HG03060 (cell line): ENCODE data around the gene MDP1.
"Not testable (repeated sequence)": the region's sequence is repeated elsewhere in the genome, so short reads cannot be mapped to it uniquely, and the experiment has no call there.

Source experiments
- ATAC-seq: cut with Tn5 transposase; IDR thresholded peaks from one replicate; pipeline ENCODE4 v1.9.1; 2021; ENCODE audit warnings: low read depth, moderate number of reproducible peaks; ENCODE audit not compliant: unreplicated experiment

Gene MDP1

DNA sequence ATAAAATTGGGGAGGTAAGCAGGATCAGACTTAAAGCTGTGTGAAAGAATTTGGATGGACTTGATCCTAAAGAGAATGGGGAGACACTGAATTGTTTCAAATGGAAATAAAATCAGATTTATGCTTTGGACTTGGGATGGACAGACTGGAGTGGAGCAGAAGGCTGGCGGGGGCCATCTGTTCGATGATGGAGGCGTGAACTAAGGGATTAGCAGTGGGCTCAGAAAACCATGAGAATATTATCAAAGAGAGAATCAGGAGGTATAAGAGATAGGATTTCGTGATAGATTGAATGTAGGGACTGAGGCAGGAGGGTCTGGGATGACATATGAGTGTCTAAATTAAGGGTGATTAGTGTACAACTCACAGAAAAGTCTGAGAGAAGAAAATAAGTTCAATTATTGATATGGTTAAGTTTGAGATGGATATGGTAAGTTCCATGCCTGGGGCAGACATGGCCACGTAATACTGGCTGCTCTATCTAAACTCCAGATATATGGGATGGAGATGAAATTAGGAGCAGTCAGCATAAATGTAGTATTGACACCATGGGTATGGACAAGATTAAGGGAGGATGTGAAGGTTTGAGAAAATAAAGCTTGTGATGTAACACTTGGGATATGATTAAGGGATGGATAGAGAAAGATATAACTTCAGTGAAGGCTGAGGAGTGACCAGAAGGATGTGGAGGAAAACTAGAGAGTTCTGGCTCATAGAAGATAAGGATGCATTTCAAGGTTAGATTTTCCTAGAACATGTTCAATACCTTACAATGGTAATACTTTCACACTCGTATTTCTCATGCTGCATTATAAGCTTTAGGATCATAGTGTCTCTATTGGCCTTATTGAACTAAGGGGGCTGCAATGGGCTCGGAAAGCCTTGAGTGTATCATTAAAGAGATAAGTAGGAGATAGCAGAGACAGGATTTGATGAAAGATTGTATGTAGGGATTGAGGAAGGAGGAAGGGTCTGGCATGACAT, 11.4 kb downstream of the MDP1 start:
- no peak for ATAC-seq

DNA sequence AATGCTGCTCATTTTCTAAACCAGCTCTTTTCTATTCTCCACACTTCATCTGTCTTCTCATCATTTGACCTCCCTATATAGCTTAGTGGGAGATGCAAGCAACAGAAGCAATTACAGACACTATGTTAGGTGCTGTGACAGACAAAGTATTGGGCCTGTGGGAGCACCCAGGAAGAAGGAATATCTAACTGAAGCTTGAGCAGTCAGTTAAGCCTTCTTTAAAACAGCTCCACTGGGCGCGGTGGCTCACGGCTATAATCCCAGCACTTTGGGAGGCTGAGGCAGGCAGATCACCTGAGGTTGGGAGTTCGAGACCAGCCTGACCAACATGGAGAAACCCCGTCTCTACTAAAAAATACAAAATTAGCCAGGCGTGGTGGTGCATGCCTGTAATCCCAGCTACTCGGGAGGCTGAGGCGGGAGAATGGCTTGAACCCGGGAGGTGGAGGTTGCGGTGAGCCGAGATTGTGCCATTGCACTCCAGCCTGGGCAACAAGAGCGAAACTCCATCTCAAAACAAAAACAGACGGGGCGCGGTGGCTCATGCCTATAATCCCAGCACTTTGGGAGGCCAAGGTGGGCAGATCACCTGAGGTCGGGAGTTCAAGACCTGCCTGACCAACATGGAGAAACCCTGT, 12.5 kb downstream of the MDP1 start:
- ATAC-seq = not testable (repeated sequence)

DNA sequence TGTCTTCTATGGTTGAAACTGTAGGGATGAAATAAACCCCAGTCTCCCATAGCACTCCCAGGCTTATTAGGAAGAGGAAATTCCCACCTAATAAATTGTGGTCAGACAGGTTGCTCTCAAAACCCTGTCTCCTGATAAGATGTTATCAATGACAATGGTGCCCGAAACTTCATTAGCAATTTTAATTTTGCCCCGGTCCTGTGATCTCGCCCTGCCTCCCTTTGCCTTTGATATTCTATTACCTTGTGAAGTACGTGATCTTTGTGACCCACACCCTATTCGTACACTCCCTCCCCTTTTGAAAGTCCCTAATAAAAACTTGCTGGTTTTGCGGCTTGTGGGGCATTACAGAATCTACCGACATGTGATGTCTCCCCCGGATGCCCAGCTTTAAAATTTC, 13.3 kb downstream of the MDP1 start:
- ATAC-seq = not testable (repeated sequence)

DNA sequence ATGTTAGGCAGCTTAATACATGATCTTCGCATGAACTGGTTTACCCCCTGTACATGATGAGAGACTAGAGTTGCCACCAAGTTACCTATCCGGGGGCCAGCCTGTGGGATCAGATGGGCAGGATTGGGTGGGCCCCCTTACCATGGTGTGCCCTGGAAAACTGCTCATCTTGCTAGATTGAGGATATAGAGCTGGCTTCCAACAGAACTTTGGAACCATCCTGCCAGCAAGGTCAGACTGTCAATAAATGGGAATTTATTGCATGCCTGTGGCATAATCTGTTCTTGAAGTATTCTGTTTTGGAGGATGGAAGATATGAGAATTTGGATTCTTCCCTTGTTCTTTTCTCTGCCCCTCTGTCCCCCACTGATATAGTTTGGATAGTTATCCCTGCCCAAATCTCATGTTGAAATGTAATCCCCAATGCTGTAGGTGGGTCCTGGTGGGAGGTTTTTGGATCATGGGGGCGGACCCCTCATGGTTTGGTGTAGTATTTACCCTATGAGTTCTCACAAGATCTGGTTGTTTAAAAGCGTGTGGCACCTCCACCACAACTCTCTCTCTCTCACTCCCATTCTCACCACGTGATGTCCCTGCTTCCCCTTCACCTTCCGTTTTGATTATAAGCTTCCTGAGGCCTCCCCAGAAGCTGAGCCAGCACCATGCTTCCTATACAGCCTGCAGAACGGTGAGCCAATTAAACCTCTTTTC, 16.9 kb downstream of the MDP1 start:
- ATAC-seq = no peak

DNA sequence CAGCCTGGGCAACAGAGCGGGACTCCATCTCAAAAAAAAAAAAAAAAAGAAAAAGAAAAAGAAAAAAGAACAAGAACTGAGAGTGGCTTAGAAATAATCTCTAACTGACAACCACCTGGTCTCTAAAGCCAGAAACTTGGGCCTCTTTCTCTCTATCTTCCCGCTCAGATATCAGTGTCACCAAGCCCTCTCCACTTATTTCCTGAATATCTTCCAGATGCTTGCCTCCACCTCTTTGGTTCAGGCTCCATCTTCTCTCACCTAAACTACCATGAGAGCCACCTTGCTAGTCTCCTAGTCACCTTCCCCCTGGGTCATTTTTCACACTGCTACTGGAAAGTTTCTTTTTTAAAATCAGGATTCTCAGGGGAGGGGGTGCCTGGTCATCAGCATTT, 18.8 kb downstream of the MDP1 start:
- no peak for ATAC-seq

DNA sequence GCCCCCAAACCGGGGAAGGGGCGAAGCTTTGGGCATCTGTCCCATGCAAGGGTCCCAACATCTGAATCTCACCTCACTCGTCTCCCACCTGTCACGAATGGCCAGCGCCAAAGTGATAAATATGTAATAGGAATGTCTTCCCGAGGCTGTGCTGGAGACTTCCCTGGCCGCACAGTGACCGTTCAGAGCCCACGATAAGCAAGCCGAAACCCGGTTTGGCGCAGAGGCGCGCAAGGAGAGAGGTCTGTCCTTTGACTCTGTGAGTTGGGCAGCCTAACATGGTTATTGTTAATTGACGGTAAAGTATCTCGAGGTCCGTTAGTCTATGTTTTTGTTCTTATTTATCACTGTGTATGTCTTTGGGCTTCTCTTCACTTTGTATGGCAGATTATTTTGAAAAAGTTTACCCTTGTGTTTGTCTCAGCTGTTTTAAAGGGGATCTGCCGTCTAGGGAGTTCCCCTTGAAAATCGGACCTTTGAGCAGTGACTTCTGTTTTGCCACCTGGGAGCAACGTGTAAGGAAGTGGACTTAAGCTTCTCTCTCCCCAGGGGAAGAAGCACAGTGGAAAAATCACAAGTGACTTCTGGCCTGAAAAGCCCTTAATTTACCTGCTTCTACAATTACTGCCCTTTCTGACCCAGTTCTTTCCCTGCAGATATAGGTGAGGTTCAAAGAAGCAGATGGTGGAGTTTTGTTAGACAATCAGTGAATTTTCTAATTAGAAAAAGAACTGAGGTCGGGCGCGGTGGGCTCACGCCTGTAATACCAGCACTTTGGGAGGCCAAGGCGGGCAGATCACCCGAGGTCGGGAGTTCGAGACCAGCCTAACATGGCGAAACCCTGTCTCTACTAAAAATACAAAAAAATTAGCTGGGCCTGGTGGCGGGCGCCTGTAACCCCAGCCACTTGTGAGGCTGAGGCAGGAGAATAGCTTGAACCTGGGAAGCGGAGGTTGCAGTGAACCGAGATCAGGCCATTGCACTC, 19.5 kb downstream of the MDP1 start:
- no peak for ATAC-seq

DNA sequence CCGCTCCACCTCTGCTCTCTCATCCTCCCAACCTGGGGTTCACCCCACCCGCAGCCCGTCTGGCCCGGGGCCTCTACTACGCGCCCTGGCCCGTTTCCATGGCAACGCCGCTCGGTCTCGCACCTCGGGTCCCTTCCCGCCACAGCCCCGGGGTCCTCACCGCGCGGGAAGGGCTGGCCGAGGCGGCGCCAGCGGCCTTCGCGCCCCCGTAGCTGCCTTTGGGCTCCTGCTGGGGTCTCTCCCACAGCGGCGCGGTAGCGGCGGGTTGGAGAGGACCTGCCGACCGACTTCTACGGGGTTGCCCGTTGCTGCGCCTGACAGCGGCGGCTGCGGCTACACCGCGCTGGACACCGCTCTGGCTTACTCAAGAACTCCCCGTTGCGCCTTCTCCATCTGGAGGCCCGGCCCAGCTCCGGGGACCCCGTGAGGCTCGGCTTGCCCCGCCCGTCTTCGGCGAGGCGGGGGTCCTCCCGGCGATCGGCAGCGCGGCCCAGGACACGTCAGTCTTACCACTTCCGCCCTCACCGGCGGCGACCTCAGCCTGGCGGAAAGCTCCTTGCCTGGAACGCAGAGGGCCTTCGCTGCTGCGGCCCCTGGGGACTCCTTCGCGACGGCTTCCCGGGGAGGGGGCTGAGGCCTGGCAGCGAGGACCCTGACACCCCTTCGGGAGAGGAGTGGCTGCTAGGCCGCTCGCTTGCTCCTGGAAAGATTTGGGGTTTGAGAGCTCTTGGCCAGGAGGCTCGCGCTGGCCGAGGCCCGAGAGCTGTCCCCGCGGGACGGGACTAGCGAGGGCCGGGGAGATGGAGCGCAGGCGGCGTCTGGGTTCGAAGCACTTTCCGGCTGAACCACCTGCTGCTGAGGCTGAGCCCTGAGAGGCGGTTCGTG, 20.4 kb downstream of the MDP1 start, which contains the start of gene TM9SF1:
Gene TM9SF1, minus strand, starts transcription at position 256 of the 885 bp plus-strand sequence. CDS start 422 bp downstream, outside the sequence.
- peak; percentile 51 for ATAC-seq

DNA sequence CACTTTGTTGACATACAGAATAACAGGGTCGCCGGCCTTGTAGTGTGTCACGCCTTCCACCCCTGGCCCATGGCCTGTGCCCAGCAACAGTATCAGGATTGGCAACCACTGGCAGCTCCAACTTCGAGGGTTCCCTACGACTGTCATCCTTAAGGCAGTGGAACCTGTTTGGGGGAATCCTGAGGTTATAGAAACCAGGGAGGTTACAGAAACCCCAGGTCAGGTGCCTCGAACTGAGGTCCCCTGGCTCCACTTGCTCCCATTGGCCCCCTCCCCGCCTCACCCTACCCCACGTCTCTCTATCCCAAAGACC, 21.0 kb downstream of the MDP1 start:
- no peak for ATAC-seq

DNA sequence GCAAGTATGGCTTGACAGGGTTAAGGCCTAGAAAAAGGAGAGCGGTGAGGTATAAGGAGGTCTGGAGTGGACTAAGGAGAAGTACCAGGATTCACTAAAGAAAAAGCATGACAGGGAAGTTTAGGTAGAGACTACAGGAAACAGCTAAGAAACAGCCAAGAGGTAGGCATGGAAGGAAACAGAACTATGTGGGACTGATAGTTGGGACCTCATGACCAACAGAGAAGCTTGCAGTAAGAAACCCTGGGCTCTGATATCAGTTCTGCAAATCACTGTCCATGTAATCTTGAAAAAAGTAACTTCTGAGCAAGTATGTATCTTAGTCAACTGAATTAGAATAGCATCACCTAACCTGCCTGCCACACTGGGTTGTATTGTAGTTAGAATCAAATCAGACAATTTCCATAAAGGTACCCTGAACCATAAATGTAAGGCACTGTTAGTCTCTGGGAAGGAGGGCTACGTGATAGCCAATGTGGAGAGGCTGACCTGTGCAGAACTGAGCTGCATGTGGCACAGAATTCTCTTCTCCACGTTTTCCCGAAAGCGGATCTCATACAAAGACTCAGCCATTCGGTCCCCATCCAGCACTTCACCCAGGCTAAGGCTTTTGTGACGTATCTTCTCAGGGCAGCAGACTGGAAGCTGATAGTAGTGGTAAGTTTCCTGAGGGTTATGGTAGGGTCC, 21.5 kb downstream of the MDP1 start:
- no peak for ATAC-seq

DNA sequence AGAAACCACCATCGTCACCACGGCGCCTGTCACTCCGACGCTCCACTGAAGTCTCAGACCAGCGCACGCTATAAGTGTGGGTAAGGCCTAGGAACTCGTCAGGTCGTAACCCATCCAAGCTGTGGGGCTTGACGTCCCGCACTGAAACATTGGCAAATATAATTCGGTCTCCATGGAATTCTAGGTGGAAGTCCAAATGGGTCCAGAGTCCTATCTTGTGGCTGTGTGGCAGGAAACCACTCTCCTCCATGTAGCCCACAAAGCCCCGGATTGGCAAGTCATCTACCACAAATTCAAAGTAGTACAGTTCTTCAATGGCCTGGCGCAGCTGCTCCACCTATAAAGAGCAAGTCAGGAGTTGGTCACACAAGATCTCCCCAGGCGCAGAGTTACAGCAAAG, 22.9 kb downstream of the MDP1 start:
- ATAC-seq = no peak

DNA sequence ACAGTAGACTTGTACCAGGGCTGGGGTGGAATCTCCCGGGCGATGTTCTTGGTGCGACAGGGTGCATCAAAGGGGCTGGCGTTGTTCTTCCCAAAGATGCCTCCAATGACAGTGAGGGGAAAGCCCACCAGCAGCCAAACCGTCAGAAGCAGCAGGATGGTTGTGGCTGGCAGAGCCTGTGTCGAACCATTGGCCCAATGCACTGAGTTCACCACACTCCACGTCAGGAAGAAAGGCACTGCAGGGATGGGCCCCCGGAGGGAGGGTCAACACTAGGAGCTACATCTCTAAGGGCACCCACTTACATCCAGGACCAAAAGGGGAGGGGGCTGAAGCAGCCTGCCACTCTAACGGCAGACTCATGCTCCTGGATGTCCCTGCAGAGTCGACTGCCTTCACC, 25.4 kb downstream of the MDP1 start:
- ATAC-seq = no peak

DNA sequence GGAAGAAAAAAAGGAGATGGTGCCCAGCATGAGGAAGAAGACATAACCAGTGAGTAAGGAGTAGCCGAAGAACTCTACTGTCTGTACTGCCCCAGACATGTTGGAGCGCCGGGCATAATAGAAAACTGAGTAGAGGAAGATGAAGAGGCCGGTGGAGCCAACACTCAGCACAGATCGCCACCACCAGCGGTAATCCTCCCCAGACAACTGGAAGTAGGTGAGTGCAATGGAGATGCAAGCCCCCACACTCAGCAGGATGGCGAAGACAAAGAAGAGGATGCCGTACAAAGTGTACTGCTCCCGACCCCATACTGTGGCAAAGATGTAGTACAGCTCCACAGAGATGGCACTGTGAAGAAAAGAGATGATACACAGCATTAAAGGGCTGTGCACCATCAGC, 26.4 kb downstream of the MDP1 start:
- no peak for ATAC-seq

DNA sequence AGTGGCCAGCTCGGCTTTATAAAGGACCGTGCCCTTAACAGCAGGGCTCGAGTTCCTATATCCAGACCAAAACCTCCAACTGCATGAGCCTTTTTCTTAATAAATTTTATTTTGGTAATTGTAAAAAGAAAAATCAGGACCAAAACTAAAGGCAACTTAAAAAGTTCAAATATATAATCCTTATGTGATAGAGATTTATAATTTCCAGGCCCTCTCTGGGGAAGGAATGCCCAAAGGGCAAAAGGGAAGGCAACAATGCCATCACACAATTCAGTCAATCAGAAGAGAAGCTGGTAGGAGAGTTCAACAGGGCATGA, 26.8 kb downstream of the MDP1 start:
- ATAC-seq = no peak

DNA sequence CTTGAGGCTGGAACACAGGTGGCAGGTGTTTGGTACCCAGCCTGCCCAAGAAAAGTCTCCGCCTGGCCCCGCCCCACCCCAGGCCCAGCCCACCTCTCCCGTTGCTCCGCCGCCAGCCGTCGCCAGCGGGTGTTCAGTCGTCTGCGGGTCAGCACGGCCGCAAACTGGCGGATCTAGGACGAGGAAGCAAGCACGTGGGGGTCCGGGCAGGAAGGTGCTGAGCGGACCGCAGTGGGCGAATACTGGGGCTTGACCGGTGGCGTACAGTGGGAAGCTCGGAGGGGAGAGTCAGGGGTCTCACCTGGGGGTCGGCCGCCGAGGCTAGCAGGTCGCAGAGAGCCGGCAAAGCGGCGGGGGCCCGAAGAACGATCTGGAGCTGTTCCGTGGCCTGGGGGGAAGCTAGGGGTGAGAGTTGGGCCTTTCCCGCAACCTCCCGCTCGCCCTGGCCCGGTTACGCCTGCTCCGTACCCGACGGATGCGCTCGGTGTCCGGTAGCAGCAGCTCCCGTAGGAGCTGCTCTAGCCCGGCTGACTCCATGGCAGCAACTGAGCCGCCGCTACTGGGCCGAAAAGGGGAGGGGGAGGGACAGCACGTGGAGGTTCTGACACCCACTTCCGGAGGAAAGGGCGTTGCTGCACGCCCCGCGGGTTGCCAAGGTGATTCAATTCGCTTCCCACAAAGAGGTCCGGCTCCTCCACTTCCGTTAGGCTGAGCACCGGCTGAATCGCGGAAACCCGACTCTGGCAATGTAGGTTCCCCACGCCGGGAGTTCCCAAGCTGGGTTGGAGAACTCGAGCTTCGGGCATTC, 27.4 kb downstream of the MDP1 start, which contains the start of gene IPO4:
Gene IPO4, minus strand, starts transcription at position 566 of the 808 bp plus-strand sequence. Its CDS starts 29 bp downstream, at position 537.
- ATAC-seq = peak; percentile 63

DNA sequence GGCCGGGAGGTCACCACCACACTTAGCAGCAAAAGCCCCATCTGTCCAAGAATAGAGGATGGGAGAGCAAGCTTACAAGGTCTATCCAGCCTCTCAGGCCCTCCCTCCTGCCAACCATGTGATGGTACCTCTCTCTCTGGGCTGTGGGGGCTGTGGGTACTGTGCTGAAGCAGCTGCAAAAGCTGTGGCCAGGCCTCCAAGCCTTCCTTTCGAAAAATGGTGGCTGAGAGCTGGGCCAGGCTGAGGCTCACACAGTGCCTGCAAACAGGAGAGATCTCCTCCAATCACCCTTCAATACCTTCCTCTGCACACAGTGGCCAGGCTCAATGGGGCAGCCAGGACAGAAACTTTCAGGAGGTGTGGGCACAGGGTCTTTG, 28.3 kb downstream of the MDP1 start:
- ATAC-seq = no peak

DNA sequence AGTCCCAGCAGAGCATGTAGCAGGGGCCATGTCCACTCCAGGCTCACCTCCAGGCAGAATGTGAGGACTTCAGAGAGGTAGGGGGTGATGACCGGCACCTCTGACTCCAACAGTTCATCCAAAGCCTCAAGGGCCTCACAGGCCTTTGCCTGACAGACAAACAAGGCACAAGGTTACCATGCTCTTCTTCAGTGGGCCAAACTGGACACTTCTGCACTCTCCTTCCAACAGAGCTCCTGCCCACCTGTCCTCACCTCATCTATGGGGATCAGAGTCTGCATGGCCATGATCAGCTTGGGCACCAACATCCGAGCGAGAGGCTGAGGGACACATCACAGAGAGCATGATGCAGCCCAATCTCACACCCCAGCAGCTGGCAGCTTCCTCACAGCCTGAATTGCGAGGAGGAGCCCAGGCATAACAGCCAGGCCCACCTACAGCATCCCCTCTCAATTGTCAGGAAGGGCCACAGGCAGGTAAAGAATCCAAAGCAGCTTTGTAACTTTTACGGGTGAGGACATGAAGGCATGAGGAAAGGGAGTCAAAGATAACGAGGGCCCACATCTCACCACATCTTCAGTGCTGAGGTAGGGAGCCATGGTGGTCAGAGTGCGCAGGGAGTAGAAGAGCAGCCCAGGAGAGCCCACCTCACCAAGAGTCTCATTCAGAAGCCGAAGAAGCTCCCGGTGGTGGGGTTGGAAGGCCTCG, 28.9 kb downstream of the MDP1 start:
- ATAC-seq = no peak

DNA sequence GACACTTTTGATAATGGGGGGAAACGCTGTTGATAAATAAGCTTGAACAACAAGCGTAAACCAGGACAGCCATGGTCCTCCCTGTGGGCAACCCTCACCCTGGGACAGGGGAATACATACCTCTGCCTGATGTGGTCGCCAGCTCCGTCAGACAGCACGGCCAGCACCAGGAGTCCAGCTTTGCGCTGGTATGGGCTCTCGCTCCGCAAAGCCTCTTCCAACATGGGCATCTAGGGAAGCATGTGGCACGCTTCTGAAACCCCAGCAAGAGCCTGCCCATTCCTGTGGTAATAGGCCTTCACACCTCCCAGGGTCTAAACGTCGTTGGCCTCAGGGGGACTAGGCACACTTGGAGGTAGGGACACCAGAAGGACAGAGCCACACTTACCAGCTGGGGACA, 30.1 kb downstream of the MDP1 start:
- no peak for ATAC-seq
